ENCODE measurements around the gene TBPL1. TPM values are rescaled to one million over a fixed set of nuclear protein-coding genes. Genes with fewer than 3 reads are reported as not detected.

The TBPL1 gene
- total RNA-seq, 4 donors from 2014 or later, result 4.8 to 10.0 (median 4.9) TPM; not detected in 1

DNA sequence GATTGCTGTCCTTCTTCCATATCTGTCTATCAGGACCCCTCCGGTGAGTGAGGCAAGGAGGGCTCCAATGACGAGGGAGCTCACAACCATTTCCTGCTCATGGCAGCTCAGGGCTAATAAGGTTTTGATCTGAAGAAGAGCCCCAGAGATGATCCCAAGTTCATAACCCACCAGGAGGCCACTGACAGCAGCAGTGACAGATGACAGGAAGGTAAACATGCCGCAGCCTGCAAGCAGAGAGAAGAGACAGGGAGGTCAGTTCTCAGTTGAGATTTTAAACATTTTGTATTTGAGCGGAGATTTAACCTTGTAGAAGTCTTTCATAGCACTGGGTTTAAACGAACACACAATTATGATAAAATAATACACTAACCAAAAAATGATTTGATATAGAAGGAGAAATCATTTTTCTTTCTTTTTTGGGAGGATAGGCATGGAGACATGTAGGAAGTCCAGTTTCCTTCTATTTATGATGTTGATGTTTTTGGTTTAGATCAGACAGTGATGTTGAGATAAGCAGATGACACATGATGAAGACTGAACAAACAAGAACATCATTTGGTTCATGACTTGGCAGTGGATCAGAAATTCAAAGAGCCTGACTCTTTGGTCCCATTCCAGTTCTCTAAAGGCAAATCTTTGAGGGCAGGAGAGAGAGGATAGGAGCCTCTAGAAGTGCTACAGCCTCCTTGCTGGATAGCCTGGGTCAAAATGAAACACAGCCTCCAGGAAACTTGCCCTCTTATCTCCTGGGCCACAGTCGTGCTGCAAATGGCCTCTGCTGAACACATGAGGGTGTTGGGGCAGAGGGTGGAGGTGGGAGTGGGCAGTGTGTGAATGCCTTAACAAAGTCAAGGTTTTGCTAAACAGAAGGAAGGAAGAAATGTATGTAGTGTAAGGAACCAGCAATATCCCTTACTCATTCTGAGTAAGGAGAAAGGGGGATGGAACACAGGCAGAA is 76.8 kb downstream of the TBPL1 start:
- Histone ChIP-seq H3K4me1 (peaks cover 0 to 3% (median 1%) of the 10 kb centered on the region in 4 donors), H3K27ac (no peak overlapping the region), H3K36me3 (no peaks in the 10 kb centered on the region), H3K4me3 (no peak overlapping the region), H3K27me3 (no peaks in the 10 kb centered on the region), H3K9me3 (no peaks in the 10 kb centered on the region)
- intact Hi-C loops (cut with DNase I; ENCODE audit: low total_unique reads), result no loop called here
- no peak for DNase-seq
- 81 to 86% methylated on average over 5 to 6 of the region's 6 CpGs for WGBS, 2 donors (ENCODE audit: low coverage in 1 of 2)
- no peak for TF ChIP-seq CTCF (IDR thresholded peaks at IDR 0.05)
- no peak for TF ChIP-seq EP300 (IDR thresholded peaks at IDR 0.05; ENCODE audit: low read depth)
- TF ChIP-seq POLR2AphosphoS5 (IDR thresholded peaks at IDR 0.05), result no peak
- TF ChIP-seq POLR2A (IDR thresholded peaks at IDR 0.05), result no peak
- in situ Hi-C loops (cut with MboI; ENCODE audit: low pct_ligation_motif_present in 1 of 4, low pct_unique_long_range_greater_than_20kb in 1 of 4, low sequenced_read_pairs in 3 of 4), result no loop called here

GRCh38 chr6:134031696-134032255 is 78.8 kb downstream of the TBPL1 start:
- Histone ChIP-seq H3K9me3 (no peaks in the 10 kb centered on the region), H3K27ac (no peak overlapping the region), H3K4me3 (no peak overlapping the region), H3K4me1 (peaks cover 0 to 12% (median 7%) of the 10 kb centered on the region in 4 donors), H3K27me3 (no peaks in the 10 kb centered on the region), H3K36me3 (no peaks in the 10 kb centered on the region)
- intact Hi-C loops (cut with DNase I; ENCODE audit: low total_unique reads), result no loop called here
- no peak for TF ChIP-seq CTCF (IDR thresholded peaks at IDR 0.05)
- no peak for TF ChIP-seq POLR2A (IDR thresholded peaks at IDR 0.05)
- no peak for TF ChIP-seq POLR2AphosphoS5 (IDR thresholded peaks at IDR 0.05)
- no peak for TF ChIP-seq EP300 (IDR thresholded peaks at IDR 0.05; ENCODE audit: low read depth)
- in situ Hi-C loops (cut with MboI; ENCODE audit: low pct_ligation_motif_present in 1 of 4, low pct_unique_long_range_greater_than_20kb in 1 of 4, low sequenced_read_pairs in 3 of 4), result no loop called here
- DNase-seq, result no peak
- 82 to 90% methylated on average over 2 of the region's 2 CpGs for WGBS, 2 donors (ENCODE audit: low coverage in 1 of 2)

DNA sequence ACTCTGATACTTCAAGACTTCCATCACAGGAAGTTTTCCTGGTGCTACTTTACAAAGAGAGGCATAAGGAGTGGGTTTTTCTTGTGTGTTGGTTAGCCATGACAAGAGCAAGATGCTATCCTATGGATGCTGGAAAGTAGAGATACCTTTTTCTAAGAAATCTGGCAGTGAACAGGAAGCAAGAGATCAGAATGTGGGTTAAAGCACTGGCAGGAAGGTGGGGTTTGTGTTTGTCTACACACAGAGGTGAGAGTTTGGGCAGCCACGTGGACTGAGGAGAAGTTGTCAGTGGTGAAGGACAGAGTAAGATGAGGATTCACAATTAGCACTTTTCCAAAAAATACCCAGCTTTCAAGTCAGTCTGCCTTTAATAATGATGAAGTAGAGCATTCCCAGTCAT is 81.5 kb downstream of the TBPL1 start:
- H3K27me3 ChIP-seq, result no peaks in the 10 kb centered on the region
- H3K4me3 ChIP-seq, result no peak overlapping the region
- WGBS, 2 donors (ENCODE audit: low coverage in 1 of 2), result 40 to 46% methylated on average over 1 of the region's 1 CpG
- DNase-seq, result no peak
- H3K36me3 ChIP-seq, result no peaks in the 10 kb centered on the region
- H3K27ac ChIP-seq, result no peak overlapping the region
- TF ChIP-seq EP300 (IDR thresholded peaks at IDR 0.05; ENCODE audit: low read depth) (no peak), CTCF (IDR thresholded peaks at IDR 0.05) (no peak)
- in situ Hi-C loops (cut with MboI; ENCODE audit: low pct_ligation_motif_present in 1 of 4, low pct_unique_long_range_greater_than_20kb in 1 of 4, low sequenced_read_pairs in 3 of 4), result no loop called here
- H3K9me3 ChIP-seq, result no peaks in the 10 kb centered on the region
- intact Hi-C loops (cut with DNase I; ENCODE audit: low total_unique reads), result no loop called here
- H3K4me1 ChIP-seq, result peaks cover 0 to 12% (median 7%) of the 10 kb centered on the region in 4 donors

GRCh38 chr6:134034961-134035822 is 82.2 kb downstream of the TBPL1 start:
- no peak for DNase-seq
- Histone ChIP-seq H3K27ac (peak overlapping the region; percentile 5 to 56 (median 18)), H3K4me1 (peaks cover 0 to 12% (median 7%) of the 10 kb centered on the region in 4 donors), H3K4me3 (no peak overlapping the region), H3K27me3 (no peaks in the 10 kb centered on the region), H3K9me3 (no peaks in the 10 kb centered on the region), H3K36me3 (no peaks in the 10 kb centered on the region)
- 47 to 51% methylated on average over 4 to 7 of the region's 7 CpGs for WGBS, 2 donors (ENCODE audit: low coverage in 1 of 2)
- in situ Hi-C loops (cut with MboI; ENCODE audit: low pct_ligation_motif_present in 1 of 4, low pct_unique_long_range_greater_than_20kb in 1 of 4, low sequenced_read_pairs in 3 of 4) (no loop called here), intact Hi-C loops (cut with DNase I; ENCODE audit: low total_unique reads) (no loop called here)
- TF ChIP-seq EP300 (IDR thresholded peaks at IDR 0.05; ENCODE audit: low read depth), result no peak

All from transverse colon (tissue), 4 donors.